SU-DHL-6 (cell line): ENCODE data around the gene ATP5MG.
"Not testable (repeated sequence)": the region's sequence is repeated elsewhere in the genome, so short reads cannot be mapped to it uniquely, and the experiment has no call there.

Source experiments
- H2AFZ ChIP-seq: fragments of 200-600 bp; sonication (generic); 2 replicates; pipeline ENCODE4 v1.6.1; 2014; ENCODE audit warnings: low read depth, mild to moderate bottlenecking, moderate library complexity, mixed read lengths, antibody characterized with exemption, low read length; ENCODE audit not compliant: severe bottlenecking
- H3F3A ChIP-seq: fragments of 200-600 bp; shearing (Covaris generic); 2 replicates; pipeline ENCODE4 v1.6.0; 2016; ENCODE audit warnings: antibody characterized with exemption, mild to moderate bottlenecking; ENCODE audit not compliant: insufficient read depth
- H3K27ac ChIP-seq: fragments of 200-600 bp; sonication (generic); 2 replicates; pipeline ENCODE4 v1.5.1; 2016; ENCODE audit warnings: low read depth, mild to moderate bottlenecking, low read length, moderate library complexity, mixed read lengths
- H3K27me3 ChIP-seq: fragments of 200-600 bp; sonication (generic), shearing (Covaris generic); 2 replicates; pipeline ENCODE4 v1.6.0; 2014; ENCODE audit warnings: mild to moderate bottlenecking, low read length
- H3K36me3 ChIP-seq: fragments of 200-600 bp; sonication (generic); 2 replicates; pipeline ENCODE4 v1.6.1; 2014; ENCODE audit warnings: mild to moderate bottlenecking, low read length, mixed read lengths
- H3K4me2 ChIP-seq: fragments of 300-600, 200-600 bp; shearing (Covaris generic), sonication (generic); 2 replicates; pipeline ENCODE4 v1.6.0; 2014; ENCODE audit warnings: low read length, low read depth, mild to moderate bottlenecking; ENCODE audit not compliant: poor library complexity, severe bottlenecking
- H3K4me3 ChIP-seq: fragments of 200-600 bp; sonication (generic); 2 replicates; pipeline ENCODE4 v1.5.1; 2014; ENCODE audit warnings: antibody characterized with exemption, low read length, mild to moderate bottlenecking, mixed read lengths; ENCODE audit not compliant: insufficient read depth, poor library complexity, severe bottlenecking
- H3K79me2 ChIP-seq: fragments of 200-600 bp; sonication (generic); 2 replicates; pipeline ENCODE4 v1.6.1; 2014; ENCODE audit warnings: mild to moderate bottlenecking, low read length, moderate library complexity; ENCODE audit not compliant: insufficient read depth
- H3K9ac ChIP-seq: fragments of 200-600 bp; sonication (generic); 2 replicates; pipeline ENCODE4 v1.7.0; 2014; ENCODE audit warnings: mild to moderate bottlenecking, low read length
- H3K9me2 ChIP-seq: fragments of 200-600 bp; sonication (generic); replicated peaks from 2 replicates; pipeline ENCODE4 v1.6.1; 2014; ENCODE audit warnings: low read length; ENCODE audit not compliant: insufficient read depth
- H3K9me3 ChIP-seq: fragments of 200-600 bp; sonication (generic); 2 replicates; pipeline ENCODE4 v1.6.1; 2014; ENCODE audit warnings: low read length, mixed read lengths; ENCODE audit not compliant: insufficient read depth
- H4K20me1 ChIP-seq: fragments of 200-600 bp; sonication (generic); 2 replicates; pipeline ENCODE4 v1.6.1; 2014; ENCODE audit warnings: low read depth, mild to moderate bottlenecking, antibody characterized with exemption, low read length, moderate library complexity, mixed read lengths
- EZH2phosphoT487 ChIP-seq: fragments of 200-600 bp; sonication (generic), shearing (Covaris generic); conservative IDR thresholded peaks from 2 replicates; pipeline ENCODE4 v1.6.1; 2018; ENCODE audit warnings: mild to moderate bottlenecking, antibody characterized with exemption, low read length, moderate library complexity, mixed read lengths
- TF ChIP-seq, protein P1 (sequence below): fragments of 200-600 bp; sonication (generic); IDR thresholded peaks from one replicate; pipeline ENCODE4 v1.5.1; 2017; ENCODE audit warnings: antibody characterized with exemption, mild to moderate bottlenecking, low read length, moderate library complexity; ENCODE audit not compliant: insufficient read depth, poor library complexity, severe bottlenecking

ATP5MG gene

DNA sequence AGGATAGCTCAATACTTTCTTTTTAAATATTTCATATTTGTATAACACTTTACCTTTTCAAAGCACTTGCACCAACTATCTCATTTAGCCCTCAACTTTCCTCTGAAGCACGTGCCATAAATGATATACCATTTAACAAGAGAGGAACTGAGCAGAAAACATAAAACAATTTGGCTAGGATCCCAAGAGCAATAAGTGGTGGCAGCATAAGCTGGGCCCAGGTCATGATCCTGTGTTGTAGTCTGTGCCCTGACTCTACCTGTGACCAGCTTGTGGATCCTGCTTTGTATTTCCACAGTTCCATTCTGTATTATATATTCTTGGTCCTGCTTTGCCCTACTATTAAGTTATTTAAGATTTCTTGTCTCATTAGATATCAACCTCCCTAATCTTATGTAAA, 11.5 kb downstream of the ATP5MG start:
- H3K27ac ChIP-seq = no peak overlapping the region
- H3K9ac ChIP-seq = no peak overlapping the region
- H3K4me3 ChIP-seq = no peak overlapping the region
- H3K79me2 ChIP-seq = peaks cover 15% of the 10 kb centered on the region; the same call in 1 of the 2 replicates
- no peaks in the 10 kb centered on the region for H3K27me3 ChIP-seq
- H3K9me3 ChIP-seq = no peaks in the 10 kb centered on the region
- no peak overlapping the region for H2AFZ ChIP-seq
- peaks cover 6% of the 10 kb centered on the region; the same call in 1 of the 2 replicates for H4K20me1 ChIP-seq
- H3F3A ChIP-seq = peaks cover 12% of the 10 kb centered on the region; the same call in 1 of the 2 replicates
- peaks cover 12% of the 10 kb centered on the region for H3K36me3 ChIP-seq
- H3K9me2 ChIP-seq = no peaks in the 10 kb centered on the region
- no peak for TF ChIP-seq EZH2phosphoT487
- TF ChIP-seq, protein P1, sequence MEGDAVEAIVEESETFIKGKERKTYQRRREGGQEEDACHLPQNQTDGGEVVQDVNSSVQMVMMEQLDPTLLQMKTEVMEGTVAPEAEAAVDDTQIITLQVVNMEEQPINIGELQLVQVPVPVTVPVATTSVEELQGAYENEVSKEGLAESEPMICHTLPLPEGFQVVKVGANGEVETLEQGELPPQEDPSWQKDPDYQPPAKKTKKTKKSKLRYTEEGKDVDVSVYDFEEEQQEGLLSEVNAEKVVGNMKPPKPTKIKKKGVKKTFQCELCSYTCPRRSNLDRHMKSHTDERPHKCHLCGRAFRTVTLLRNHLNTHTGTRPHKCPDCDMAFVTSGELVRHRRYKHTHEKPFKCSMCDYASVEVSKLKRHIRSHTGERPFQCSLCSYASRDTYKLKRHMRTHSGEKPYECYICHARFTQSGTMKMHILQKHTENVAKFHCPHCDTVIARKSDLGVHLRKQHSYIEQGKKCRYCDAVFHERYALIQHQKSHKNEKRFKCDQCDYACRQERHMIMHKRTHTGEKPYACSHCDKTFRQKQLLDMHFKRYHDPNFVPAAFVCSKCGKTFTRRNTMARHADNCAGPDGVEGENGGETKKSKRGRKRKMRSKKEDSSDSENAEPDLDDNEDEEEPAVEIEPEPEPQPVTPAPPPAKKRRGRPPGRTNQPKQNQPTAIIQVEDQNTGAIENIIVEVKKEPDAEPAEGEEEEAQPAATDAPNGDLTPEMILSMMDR = no peak
- no peak overlapping the region for H3K4me2 ChIP-seq

DNA sequence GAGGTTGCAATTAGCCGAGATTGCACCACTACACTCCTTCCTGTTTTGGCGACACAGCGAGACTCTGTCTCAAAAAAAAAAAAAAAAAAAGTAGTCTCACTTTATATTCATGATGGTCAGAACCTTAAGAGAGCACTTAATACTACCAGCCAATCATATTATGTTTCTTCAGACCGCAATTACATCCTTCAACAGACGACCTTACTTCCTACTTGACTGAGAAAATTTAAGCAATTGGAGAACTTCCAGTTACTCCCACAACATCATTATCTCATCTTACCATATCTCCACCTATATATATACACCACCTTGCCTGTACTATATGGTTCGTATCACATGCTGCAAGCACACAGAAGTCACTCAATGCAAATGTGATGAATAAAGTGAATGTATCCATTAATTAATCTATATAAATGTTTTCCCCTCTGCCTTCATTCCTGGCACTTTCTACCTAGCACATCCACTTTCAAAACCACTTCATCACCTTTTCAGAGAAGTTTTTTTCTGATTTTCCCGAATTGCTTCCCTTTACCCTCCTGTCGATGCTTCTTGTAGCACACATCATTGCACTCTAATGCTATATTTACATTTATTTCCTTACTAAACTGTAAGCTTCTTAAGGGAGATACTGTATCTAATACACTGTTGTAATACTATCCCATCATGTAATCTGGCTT, 13.8 kb downstream of the ATP5MG start:
- Histone ChIP-seq H3K9me3 (no peaks in the 10 kb centered on the region), H2AFZ (no peak overlapping the region), H4K20me1 (no peaks in the 10 kb centered on the region), H3K27me3 (no peaks in the 10 kb centered on the region), H3K9ac (no peak overlapping the region), H3K4me3 (no peak overlapping the region), H3K9me2 (no peaks in the 10 kb centered on the region), H3K36me3 (no peaks in the 10 kb centered on the region), H3K4me2 (no peak overlapping the region), H3K27ac (no peak overlapping the region), H3F3A (0 out of 2 replicates have a peak, but pooled peaks cover 3% of the 10 kb centered on the region), H3K79me2 (0 out of 2 replicates have a peak, but pooled peaks cover 4% of the 10 kb centered on the region)
- no peak for TF ChIP-seq EZH2phosphoT487
- TF ChIP-seq, protein P1 = no peak

DNA sequence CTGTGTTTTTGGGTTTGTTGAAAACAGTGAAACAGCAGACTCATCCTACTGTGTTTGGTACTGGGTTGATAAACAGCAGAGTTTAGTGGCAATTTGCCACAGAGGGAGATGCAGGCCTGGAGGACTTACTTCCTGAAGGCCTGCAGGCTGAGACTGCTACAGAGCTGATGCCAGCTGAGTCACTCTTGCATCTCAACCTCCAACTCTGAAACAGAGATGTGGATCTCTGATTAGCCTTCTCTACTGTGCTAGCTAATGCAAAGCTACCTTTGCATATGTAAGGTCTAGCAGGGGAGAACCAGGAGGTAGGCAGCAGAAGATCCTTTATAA, 14.3 kb downstream of the ATP5MG start:
- Histone ChIP-seq H3K79me2 (0 out of 2 replicates have a peak, but pooled peaks cover 4% of the 10 kb centered on the region), H3K9me3 (no peaks in the 10 kb centered on the region), H3K4me3 (no peak overlapping the region), H3F3A (0 out of 2 replicates have a peak, but pooled peaks cover 3% of the 10 kb centered on the region), H2AFZ (no peak overlapping the region), H3K9ac (no peak overlapping the region), H3K9me2 (no peaks in the 10 kb centered on the region), H3K27me3 (no peaks in the 10 kb centered on the region), H3K27ac (no peak overlapping the region), H3K36me3 (no peaks in the 10 kb centered on the region), H4K20me1 (no peaks in the 10 kb centered on the region), H3K4me2 (no peak overlapping the region)
- TF ChIP-seq EZH2phosphoT487 = no peak

DNA sequence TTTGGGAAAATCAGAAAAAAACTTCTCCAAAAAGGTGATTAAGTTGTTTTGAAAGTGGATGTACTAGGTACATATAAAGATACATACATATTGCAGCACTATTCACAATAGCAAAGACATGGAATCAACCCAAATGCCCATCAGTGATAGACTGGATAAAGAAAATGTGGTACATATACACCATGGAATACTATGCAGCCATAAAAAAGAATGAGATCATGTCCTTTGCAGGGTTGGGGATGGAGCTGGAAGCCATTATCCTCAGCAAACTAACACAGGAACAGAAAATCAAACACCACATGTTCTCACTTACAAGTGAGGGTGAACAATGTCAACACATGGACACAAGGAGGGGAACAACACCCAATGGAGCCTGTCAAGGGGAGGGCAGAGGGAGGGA, 15.5 kb downstream of the ATP5MG start:
- not testable (repeated sequence) for H3K36me3 ChIP-seq, H3K9me2 ChIP-seq, H3K9ac ChIP-seq, H3K4me3 ChIP-seq, H4K20me1 ChIP-seq, H3K27me3 ChIP-seq, H2AFZ ChIP-seq, H3K9me3 ChIP-seq, H3F3A ChIP-seq, H3K79me2 ChIP-seq, H3K27ac ChIP-seq, H3K4me2 ChIP-seq
